Measurements from ENCODE around the gene KIZ. TPM values are rescaled to one million over a fixed set of nuclear protein-coding genes. Genes with fewer than 3 reads are reported as not detected.

Gene KIZ
- total RNA-seq, 4 donors from 2014 or later, result 31.3 to 79.4 (median 50.8) TPM

DNA sequence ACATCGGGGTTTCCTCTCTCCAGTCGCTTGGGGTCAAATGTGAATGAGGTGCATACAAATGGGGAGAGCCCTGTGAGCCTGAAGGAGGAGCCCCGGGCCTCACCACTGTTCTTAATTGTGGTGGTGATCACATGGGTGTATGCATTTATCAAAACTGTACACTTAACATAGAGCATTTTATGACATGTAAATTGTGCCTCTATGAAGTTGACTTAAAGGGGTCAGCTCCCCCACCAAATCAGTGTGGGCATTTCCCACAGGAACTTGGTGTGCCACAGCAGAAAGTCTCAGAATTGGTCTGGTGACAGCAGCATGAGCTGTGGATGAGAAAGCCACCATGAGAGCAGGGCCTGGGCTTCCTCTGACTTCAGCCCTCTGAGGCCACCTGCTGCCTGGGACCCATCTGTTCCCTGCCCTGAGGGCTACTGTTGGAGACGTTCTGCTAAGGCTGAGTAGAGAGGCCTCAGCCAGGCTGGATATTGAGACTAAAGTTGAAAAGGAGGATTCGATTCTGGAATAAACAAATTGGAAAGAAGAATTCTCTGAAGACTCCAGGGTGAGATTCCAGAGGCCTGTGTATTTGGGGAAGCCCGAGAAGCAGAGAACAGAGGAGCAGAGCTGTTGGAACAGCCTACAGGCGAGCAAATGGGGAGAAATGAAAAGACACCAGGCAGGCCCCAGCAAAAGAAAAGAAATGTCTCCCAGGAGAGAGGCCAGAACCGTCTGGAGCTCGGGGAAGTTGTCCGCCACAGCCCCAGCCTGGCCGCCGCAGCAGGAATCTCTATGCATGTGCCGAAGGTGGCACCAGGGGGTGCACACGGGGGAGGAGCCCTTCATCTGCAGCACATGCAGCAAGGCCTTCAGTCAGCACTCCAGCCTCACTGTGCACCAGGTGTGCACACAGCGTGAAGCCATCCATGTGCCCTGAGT lies 139.6 kb downstream of the KIZ start:
- H3K9me3 ChIP-seq, result no peaks in the 10 kb centered on the region
- H3K36me3 ChIP-seq, result no peaks in the 10 kb centered on the region
- no peak for DNase-seq
- H3K27me3 ChIP-seq, result no peaks in the 10 kb centered on the region
- no peak overlapping the region for H3K27ac ChIP-seq
- no peak for TF ChIP-seq POLR2A (IDR thresholded peaks at IDR 0.05)
- TF ChIP-seq, protein P1, sequence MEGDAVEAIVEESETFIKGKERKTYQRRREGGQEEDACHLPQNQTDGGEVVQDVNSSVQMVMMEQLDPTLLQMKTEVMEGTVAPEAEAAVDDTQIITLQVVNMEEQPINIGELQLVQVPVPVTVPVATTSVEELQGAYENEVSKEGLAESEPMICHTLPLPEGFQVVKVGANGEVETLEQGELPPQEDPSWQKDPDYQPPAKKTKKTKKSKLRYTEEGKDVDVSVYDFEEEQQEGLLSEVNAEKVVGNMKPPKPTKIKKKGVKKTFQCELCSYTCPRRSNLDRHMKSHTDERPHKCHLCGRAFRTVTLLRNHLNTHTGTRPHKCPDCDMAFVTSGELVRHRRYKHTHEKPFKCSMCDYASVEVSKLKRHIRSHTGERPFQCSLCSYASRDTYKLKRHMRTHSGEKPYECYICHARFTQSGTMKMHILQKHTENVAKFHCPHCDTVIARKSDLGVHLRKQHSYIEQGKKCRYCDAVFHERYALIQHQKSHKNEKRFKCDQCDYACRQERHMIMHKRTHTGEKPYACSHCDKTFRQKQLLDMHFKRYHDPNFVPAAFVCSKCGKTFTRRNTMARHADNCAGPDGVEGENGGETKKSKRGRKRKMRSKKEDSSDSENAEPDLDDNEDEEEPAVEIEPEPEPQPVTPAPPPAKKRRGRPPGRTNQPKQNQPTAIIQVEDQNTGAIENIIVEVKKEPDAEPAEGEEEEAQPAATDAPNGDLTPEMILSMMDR (IDR thresholded peaks at IDR 0.05), result no peak
- H3K4me1 ChIP-seq, result no peaks in the 10 kb centered on the region
- no peak overlapping the region for H3K4me3 ChIP-seq

DNA sequence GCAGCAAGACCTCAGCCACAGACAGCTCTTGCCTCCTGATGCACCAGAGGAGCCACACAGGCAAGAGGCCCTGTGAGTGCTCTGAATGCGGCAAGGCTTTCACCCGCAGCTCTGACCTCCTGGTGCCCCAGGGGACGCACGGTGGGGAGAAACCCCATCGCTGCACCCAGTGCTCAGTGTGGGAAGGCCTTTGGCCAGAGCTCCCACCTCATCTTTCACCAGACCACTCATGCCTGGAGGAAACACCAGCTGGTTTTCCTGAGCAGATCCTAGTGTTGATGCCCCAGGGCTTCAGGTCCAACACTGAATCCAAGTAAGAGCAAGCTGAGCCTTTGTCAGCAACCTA lies 140.3 kb downstream of the KIZ start:
- no peaks in the 10 kb centered on the region for H3K27me3 ChIP-seq
- no peak overlapping the region for H3K4me3 ChIP-seq
- TF ChIP-seq POLR2A (IDR thresholded peaks at IDR 0.05), result no peak
- TF ChIP-seq, protein P1 (IDR thresholded peaks at IDR 0.05), result no peak
- no peak for DNase-seq
- H3K9me3 ChIP-seq, result no peaks in the 10 kb centered on the region
- no peak overlapping the region for H3K27ac ChIP-seq
- H3K4me1 ChIP-seq, result no peaks in the 10 kb centered on the region
- no peaks in the 10 kb centered on the region for H3K36me3 ChIP-seq

DNA sequence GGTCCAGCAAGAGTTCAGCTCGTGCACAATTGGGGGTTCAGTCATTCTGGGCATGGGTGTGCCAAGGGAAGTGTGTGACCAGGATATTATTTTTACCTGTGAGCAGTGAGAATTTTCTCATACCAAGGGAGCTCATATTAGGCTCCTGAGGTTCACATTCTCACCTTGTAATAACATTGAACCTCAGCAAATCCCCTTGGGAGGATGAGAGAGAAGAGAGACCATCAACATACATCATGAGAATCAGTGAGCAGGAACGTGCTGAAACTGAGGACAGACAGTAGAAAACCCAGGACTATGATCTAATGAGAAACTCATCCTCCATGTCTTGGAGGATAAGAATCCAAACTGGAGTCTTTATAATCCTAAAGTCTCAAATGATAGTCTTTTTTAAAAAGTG lies 143.9 kb downstream of the KIZ start:
- no peaks in the 10 kb centered on the region for H3K4me1 ChIP-seq
- no peaks in the 10 kb centered on the region for H3K27me3 ChIP-seq
- TF ChIP-seq POLR2A (IDR thresholded peaks at IDR 0.05), result no peak
- TF ChIP-seq, protein P1 (IDR thresholded peaks at IDR 0.05), result no peak
- no peak overlapping the region for H3K27ac ChIP-seq
- no peak overlapping the region for H3K4me3 ChIP-seq
- H3K9me3 ChIP-seq, result no peaks in the 10 kb centered on the region
- no peak for DNase-seq
- H3K36me3 ChIP-seq, result no peaks in the 10 kb centered on the region

DNA sequence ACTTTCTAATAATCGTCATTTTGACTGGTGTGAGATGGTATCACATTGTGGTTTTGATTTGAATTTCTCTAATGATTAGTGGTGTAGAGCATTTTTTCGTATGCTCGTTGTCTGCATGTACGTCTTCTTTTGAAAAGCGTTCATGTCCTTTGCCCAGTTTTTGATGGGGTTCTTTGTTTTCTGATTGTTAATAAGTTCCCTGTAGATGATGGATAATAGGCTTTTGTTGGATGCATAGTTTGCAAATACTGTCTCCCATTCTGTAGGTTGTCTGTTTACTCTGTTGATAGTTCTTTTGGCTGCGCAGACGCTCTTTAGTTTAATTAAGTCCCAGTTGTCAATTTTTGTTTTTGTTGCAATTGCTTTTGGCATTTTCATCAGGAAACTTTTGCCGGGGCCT lies 144.9 kb downstream of the KIZ start:
- Histone ChIP-seq H3K27ac (no peak overlapping the region), H3K4me1 (no peaks in the 10 kb centered on the region), H3K4me3 (no peak overlapping the region), H3K9me3 (no peaks in the 10 kb centered on the region), H3K36me3 (no peaks in the 10 kb centered on the region), H3K27me3 (no peaks in the 10 kb centered on the region)
- DNase-seq, result no peak
- TF ChIP-seq, protein P1 (IDR thresholded peaks at IDR 0.05), result no peak
- no peak for TF ChIP-seq POLR2A (IDR thresholded peaks at IDR 0.05)

DNA sequence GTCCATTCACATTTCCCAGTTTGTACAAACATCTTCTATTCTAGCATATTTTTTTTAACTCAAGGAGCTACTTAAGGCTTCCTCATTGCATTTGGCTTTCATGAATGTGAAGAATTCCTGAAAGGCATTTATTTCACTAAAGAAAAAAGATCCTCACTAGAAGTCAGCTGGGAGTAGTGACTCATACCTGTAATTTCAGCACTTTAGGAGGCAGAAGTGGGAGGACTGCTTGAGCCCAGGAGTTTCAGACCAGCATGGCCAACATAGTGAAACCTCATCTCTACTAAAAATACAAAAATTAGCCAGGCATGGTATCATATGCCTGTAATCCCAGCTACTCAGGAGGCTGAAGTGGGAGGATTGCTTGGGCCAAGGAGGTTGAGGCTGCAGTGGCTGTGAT lies 146.4 kb downstream of the KIZ start:
- Histone ChIP-seq H3K36me3 (no peaks in the 10 kb centered on the region), H3K9me3 (no peaks in the 10 kb centered on the region), H3K4me1 (no peaks in the 10 kb centered on the region), H3K27ac (no peak overlapping the region), H3K4me3 (no peak overlapping the region), H3K27me3 (no peaks in the 10 kb centered on the region)
- no peak for DNase-seq
- no peak for TF ChIP-seq POLR2A (IDR thresholded peaks at IDR 0.05)
- TF ChIP-seq, protein P1 (IDR thresholded peaks at IDR 0.05), result no peak
